Right lobe of liver (tissue), 4 donors: Measurements from ENCODE around the gene IL20RA.

Experiments
- POLR2A ChIP-seq: fragments of 450-650 bp; IDR thresholded peaks from one replicate; pipeline ENCODE4 v1.6.1; 2017; ENCODE audit warnings: antibody characterized with exemption, mild to moderate bottlenecking
- TF ChIP-seq, protein P1 (sequence below), 4 donors: fragments of 200-600 bp in 3 of 4; fragments of 450-650 bp in 1 of 4; IDR thresholded peaks; one replicate each; pipeline versions ENCODE4 v1.5.1 to v1.8.0; 2016 to 2022; ENCODE audit warnings: antibody characterized with exemption in 4 of 4, mild to moderate bottlenecking in 2 of 4
- donor health status: DM: no; HTN: no; CAD: no.
- donor health status: DM: no; HTN: no; CAD: no.
- donor health status: DM: no; HTN: yes; CAD: no.

DNA sequence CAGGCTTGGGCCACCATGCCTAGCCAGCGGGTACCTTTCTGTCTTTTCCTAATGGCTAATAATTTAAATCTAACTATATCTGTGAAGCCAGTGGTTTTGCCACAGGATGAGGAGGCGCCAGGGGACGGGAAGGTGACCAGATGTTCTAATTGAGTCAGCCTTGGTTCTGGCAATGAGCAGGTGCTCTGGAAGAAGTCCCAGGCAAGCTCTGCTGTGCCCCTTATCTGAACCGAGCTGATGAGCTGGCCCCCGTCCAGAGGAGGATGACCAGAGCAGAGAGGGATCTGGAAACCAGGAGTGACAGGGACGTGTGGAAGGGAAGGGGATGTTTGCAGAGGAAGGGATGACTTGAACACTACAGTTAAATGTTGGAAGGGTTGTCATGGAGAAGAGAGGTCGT is 75.9 kb downstream of the IL20RA start:
- TF ChIP-seq, protein P1, sequence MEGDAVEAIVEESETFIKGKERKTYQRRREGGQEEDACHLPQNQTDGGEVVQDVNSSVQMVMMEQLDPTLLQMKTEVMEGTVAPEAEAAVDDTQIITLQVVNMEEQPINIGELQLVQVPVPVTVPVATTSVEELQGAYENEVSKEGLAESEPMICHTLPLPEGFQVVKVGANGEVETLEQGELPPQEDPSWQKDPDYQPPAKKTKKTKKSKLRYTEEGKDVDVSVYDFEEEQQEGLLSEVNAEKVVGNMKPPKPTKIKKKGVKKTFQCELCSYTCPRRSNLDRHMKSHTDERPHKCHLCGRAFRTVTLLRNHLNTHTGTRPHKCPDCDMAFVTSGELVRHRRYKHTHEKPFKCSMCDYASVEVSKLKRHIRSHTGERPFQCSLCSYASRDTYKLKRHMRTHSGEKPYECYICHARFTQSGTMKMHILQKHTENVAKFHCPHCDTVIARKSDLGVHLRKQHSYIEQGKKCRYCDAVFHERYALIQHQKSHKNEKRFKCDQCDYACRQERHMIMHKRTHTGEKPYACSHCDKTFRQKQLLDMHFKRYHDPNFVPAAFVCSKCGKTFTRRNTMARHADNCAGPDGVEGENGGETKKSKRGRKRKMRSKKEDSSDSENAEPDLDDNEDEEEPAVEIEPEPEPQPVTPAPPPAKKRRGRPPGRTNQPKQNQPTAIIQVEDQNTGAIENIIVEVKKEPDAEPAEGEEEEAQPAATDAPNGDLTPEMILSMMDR (IDR thresholded peaks at IDR 0.05) = no peak
- TF ChIP-seq POLR2A = no peak
